ENCODE measurements around the gene PTPRJ.

GRCh38 chr11:48093323-48093722 is 113.0 kb downstream of the PTPRJ start:
- TF ChIP-seq POLR2A (IDR thresholded peaks at IDR 0.05; ENCODE audit: extremely low read depth, insufficient read length): no peak
- TF ChIP-seq, protein P1, sequence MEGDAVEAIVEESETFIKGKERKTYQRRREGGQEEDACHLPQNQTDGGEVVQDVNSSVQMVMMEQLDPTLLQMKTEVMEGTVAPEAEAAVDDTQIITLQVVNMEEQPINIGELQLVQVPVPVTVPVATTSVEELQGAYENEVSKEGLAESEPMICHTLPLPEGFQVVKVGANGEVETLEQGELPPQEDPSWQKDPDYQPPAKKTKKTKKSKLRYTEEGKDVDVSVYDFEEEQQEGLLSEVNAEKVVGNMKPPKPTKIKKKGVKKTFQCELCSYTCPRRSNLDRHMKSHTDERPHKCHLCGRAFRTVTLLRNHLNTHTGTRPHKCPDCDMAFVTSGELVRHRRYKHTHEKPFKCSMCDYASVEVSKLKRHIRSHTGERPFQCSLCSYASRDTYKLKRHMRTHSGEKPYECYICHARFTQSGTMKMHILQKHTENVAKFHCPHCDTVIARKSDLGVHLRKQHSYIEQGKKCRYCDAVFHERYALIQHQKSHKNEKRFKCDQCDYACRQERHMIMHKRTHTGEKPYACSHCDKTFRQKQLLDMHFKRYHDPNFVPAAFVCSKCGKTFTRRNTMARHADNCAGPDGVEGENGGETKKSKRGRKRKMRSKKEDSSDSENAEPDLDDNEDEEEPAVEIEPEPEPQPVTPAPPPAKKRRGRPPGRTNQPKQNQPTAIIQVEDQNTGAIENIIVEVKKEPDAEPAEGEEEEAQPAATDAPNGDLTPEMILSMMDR (IDR thresholded peaks at IDR 0.05; ENCODE audit: low read depth, low read length): no peak
